Type B pancreatic cell (in vitro differentiated cells): ENCODE results near the gene NRSN2. TPM values are rescaled to one million over a fixed set of nuclear protein-coding genes. Genes with fewer than 3 reads are reported as not detected.

Source experiments
- DNase-seq: peaks from one replicate; pipeline ENCODE4 v3.0.0; 2021; ENCODE audit warnings: mixed read lengths; ENCODE audit not compliant: unreplicated experiment; ENCODE audit errors: extremely low spot score
- H3K27ac Mint-ChIP-seq: 2 replicates; pipeline ENCODE4 v1.8.0; 2021; ENCODE audit warnings: mild to moderate bottlenecking, mixed read lengths
- H3K27me3 Mint-ChIP-seq: 2 replicates; pipeline ENCODE4 v1.8.0; 2021; ENCODE audit warnings: mixed read lengths
- H3K36me3 Mint-ChIP-seq: 2 replicates; pipeline ENCODE4 v1.8.0; 2021; ENCODE audit warnings: mixed read lengths
- H3K4me1 Mint-ChIP-seq: one replicate; pipeline ENCODE4 v1.8.0; 2021; ENCODE audit warnings: mixed read lengths; ENCODE audit not compliant: unreplicated experiment
- H3K4me3 Mint-ChIP-seq: 2 replicates; pipeline ENCODE4 v1.8.0; 2021; ENCODE audit warnings: mild to moderate bottlenecking, mixed read lengths
- H3K9me3 Mint-ChIP-seq: 2 replicates; pipeline ENCODE4 v1.8.0; 2021; ENCODE audit warnings: mixed read lengths
- total RNA-seq: library from RNA; stranded (reverse); gene quantifications from 2 replicates; pipeline ENCODE4 v1.2.1, GENCODE V29; 2021; ENCODE audit warnings: low replicate concordance
- TF ChIP-seq, protein P1 (sequence below): fragments of 200-600 bp; sonication (generic); conservative IDR thresholded peaks from 2 replicates; pipeline ENCODE4 v1.5.0; 2021; ENCODE audit warnings: antibody characterized with exemption, mild to moderate bottlenecking

Gene NRSN2
- total RNA-seq, 1 donor from 2014 or later: 43.0 TPM

DNA sequence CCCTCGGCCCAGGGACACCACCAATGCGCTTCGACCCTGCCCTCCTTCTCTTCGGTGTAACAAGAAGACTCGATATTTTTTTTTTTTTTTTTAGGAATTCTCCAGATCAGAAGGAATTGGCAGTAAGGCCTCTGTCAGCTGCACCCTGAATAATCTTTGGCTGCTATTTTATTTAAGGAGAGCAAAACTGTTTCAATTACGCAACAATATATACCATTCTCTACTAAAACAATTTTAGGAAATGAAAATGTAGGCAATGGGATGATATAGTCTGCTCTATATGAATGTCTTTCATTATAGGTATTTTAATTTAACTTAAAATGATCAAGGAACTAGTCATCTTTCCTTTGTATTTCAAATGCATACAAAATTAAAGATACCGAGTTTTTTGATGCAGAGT lies 36.3 kb upstream of the NRSN2 start:
- no peaks in the 10 kb centered on the region for H3K27me3 Mint-ChIP-seq
- no peaks in the 10 kb centered on the region for H3K9me3 Mint-ChIP-seq
- no peaks in the 10 kb centered on the region for H3K36me3 Mint-ChIP-seq
- H3K27ac Mint-ChIP-seq: peak overlapping the region; percentile 86
- no peak for DNase-seq
- peaks cover 19% of the 10 kb centered on the region for H3K4me1 Mint-ChIP-seq
- peak overlapping the region; percentile 89 for H3K4me3 Mint-ChIP-seq
- TF ChIP-seq, protein P1, sequence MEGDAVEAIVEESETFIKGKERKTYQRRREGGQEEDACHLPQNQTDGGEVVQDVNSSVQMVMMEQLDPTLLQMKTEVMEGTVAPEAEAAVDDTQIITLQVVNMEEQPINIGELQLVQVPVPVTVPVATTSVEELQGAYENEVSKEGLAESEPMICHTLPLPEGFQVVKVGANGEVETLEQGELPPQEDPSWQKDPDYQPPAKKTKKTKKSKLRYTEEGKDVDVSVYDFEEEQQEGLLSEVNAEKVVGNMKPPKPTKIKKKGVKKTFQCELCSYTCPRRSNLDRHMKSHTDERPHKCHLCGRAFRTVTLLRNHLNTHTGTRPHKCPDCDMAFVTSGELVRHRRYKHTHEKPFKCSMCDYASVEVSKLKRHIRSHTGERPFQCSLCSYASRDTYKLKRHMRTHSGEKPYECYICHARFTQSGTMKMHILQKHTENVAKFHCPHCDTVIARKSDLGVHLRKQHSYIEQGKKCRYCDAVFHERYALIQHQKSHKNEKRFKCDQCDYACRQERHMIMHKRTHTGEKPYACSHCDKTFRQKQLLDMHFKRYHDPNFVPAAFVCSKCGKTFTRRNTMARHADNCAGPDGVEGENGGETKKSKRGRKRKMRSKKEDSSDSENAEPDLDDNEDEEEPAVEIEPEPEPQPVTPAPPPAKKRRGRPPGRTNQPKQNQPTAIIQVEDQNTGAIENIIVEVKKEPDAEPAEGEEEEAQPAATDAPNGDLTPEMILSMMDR: no peak

DNA sequence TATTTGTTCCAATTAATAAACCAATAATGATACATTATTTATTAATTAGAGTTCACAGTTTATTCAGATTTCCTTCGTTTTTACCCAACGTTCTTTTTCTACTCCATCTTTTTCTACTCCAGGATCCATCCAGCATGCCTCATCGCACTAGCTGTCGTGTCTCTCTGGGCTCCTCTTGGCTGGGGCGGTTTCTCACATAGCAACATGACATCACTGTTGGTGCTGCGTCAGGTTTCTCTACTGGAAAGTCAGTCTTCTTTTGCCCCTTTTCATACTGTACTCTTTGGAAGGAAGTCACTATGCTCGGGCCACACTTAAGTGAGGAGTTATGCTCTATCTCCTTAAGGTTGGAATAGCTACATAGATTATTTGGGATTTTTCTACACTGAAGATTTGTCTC lies 35.3 kb upstream of the NRSN2 start:
- TF ChIP-seq, protein P1: no peak
- Mint-ChIP-seq H3K4me3 (peak overlapping the region; percentile 61), H3K9me3 (no peaks in the 10 kb centered on the region), H3K27me3 (no peaks in the 10 kb centered on the region), H3K27ac (no peak overlapping the region), H3K4me1 (peaks cover 19% of the 10 kb centered on the region), H3K36me3 (no peaks in the 10 kb centered on the region)
- no peak for DNase-seq

DNA sequence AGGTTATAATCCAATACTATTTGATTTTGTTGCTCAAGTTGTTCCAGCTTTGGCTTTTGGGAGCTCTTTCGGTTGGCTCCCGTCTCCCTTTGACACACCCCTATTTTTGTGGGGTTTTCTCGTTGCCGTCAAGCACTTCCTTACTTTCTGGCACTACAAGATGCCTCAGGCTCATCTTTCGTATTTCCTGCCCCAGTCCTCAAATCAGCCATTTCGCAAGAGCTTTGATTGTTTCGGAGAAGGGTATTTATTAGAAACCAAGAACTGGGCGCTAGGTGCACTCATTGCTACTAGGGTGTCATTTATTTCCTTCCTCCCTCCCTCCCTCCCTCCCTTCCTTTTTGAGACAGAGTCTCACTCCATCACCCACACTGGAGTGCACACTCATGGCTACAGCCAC lies 34.8 kb upstream of the NRSN2 start:
- no peak overlapping the region for H3K27ac Mint-ChIP-seq
- no peaks in the 10 kb centered on the region for H3K27me3 Mint-ChIP-seq
- DNase-seq: no peak
- no peak overlapping the region for H3K4me3 Mint-ChIP-seq
- H3K36me3 Mint-ChIP-seq: no peaks in the 10 kb centered on the region
- H3K9me3 Mint-ChIP-seq: no peaks in the 10 kb centered on the region
- TF ChIP-seq, protein P1: no peak
- H3K4me1 Mint-ChIP-seq: peaks cover 19% of the 10 kb centered on the region

DNA sequence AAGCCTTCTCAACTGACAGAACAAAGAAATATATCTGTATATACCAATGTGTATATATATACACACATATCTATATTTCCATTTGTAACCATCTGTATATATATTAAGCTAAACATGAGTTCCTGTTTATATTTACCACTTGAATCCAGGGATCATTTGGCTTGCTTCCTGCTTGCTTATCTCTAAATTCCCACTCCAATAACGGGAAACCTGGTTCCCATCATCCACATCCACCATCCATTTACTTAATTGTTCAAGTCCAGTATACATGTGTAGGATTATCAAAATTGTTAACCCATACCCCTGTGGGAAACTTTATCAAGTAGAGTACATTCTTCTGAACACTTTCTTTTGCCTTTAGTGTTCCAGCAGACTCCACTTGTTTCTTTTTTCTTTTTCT lies 34.0 kb upstream of the NRSN2 start:
- no peaks in the 10 kb centered on the region for H3K36me3 Mint-ChIP-seq
- H3K27me3 Mint-ChIP-seq: no peaks in the 10 kb centered on the region
- no peak overlapping the region for H3K4me3 Mint-ChIP-seq
- no peaks in the 10 kb centered on the region for H3K9me3 Mint-ChIP-seq
- peaks cover 18% of the 10 kb centered on the region for H3K4me1 Mint-ChIP-seq
- H3K27ac Mint-ChIP-seq: no peak overlapping the region
- TF ChIP-seq, protein P1: no peak
- no peak for DNase-seq

DNA sequence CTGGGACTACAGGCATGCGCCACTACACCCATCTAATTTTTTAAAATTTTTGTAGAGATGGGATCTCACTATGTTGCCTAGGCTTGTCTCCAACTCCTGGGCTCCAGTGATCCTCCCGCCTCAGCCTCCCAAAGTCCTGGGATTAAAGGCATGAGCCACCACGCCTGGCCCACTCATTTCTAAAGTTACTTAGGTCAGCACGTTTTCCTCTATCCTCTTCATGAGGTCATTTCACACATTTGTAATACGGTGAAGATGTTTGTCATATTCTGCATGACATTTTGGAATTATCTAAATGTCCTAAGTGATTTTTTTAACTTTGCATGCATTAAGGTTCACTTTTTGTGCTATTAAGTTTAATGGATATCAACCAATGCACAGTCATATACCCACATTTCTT lies 33.5 kb upstream of the NRSN2 start:
- TF ChIP-seq, protein P1: no peak
- DNase-seq: no peak
- Mint-ChIP-seq H3K27ac (no peak overlapping the region), H3K9me3 (no peaks in the 10 kb centered on the region), H3K36me3 (no peaks in the 10 kb centered on the region), H3K4me3 (no peak overlapping the region), H3K4me1 (peaks cover 13% of the 10 kb centered on the region), H3K27me3 (no peaks in the 10 kb centered on the region)

DNA sequence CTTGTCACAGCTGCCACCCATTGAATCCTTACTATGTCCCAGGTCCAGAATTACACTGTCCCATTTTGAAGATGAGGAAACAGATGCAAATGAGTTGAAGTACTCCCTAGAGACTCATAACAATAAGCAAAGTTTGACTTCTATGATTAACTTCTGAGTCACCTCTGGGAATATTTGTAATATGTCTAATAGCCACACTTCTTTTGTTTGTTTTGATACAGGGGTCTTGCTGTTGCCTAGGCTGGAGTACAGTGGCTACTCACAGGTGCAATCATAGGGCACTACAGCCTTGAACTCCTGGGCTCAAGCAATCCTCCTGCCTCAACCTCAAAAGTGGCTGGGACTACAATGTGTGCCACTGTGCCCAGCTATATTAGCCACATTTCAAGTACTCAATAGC lies 33.0 kb upstream of the NRSN2 start:
- TF ChIP-seq, protein P1: no peak
- no peak for DNase-seq
- Mint-ChIP-seq H3K4me1 (peaks cover 11% of the 10 kb centered on the region), H3K27ac (no peak overlapping the region), H3K4me3 (no peak overlapping the region), H3K36me3 (no peaks in the 10 kb centered on the region), H3K9me3 (no peaks in the 10 kb centered on the region), H3K27me3 (no peaks in the 10 kb centered on the region)
